GM18508 (cell line): ENCODE measurements around the gene ARRDC1.
"Not testable (repeated sequence)": the region's sequence is repeated elsewhere in the genome, so short reads cannot be mapped to it uniquely, and the experiment has no call there.

Experiments used
- ATAC-seq: cut with Tn5 transposase; IDR thresholded peaks from one replicate; pipeline ENCODE4 v1.9.1; 2021; ENCODE audit warnings: moderate number of reproducible peaks; ENCODE audit not compliant: insufficient read depth, unreplicated experiment

ARRDC1 gene

DNA sequence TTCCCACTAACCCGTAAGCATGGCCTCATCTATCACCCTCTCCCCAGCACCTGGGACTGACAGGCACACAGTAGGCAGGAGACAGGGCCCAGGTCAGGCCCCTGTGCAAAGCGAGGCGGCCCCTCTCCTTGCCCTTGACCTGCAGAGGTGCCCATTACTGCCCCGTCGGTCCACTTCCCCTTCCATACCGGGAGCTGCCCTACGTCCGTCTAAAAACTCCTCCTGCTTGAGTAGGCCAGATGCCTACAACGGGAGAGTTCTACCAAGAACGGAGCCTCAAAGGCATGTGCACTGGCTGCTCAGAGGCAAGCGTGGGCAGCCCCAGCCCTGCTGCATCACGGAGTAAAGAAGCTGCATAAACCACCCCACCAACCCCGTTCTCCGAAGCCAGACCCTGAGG, 22.1 kb upstream of the ARRDC1 start:
- no peak for ATAC-seq

DNA sequence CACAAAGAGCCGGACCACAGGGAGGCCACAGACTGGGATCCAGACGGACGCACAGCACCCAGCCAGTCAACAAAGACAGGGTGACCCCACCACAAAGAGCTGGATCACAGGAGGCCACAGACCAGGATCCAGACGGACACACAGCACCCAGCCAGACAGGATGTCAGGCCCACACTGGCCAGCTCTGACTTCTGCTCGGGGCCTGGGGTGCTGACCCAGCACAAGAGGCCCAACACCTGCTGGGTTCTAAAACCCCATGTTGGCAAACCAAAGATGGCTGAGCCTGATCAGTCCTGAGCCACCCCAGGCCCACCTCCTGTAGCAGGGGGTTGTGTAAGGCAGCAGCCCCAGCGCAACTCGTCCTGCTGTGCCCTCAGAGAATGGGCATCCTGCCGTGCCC, 21.5 kb upstream of the ARRDC1 start:
- ATAC-seq = no peak

DNA sequence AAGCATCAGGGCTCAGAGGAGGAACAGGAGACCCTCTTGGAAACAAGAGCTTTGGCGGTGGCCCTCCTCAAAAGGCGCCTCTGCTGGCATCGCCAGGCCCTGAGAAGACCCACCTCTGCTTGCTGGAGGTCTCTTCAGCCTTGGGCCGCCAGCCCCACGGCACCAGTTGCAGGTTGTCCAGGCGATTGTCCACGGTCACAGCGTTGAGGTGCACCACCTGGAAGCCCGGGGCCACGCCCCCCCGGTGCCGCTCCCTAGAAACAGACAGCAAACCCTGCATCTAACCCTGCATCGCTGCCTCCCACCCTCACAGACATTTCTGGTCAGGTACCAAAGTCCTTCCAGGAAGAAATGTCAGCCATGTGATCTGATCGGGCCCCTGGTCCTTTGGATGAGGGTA, 18.6 kb upstream of the ARRDC1 start:
- ATAC-seq = no peak

DNA sequence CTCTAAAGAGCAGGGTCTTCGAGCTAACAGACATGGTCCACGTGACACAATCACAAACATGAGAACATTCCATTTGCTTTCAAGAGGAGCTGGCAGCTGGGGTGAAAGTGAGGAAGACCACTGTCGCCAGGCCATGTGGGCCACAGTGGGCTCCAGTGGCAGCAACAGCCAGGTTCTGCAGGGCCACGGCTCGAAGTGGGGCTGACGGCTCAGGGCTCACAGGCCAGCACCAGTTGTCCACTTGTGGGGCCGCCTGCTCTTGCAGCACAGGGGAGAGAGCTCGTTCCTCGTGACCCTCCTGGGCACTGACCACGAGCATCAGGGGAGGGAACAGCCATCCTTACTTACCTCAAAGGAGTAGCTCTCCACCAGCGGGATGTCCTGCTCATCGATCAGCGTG, 17.2 kb upstream of the ARRDC1 start:
- no peak for ATAC-seq

DNA sequence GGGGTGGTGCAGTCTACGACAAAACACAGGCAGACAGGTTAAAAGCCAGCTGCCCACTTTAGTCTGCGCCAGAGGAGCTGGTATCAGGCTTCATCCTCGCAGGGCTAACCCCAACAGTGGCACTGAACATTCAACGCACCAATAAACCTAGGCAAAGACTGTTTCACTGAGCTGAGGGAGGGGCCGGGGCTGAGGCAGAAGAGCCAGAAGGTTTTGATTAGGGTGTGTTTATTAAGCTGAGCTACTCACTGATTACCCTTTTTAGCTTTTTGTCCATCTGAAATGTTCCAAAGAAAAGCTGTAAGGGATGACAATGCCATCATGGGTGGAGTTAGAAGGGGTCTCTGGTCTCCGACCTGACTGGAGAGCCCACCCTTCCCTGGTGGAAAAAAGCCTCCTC, 16.6 kb upstream of the ARRDC1 start:
- ATAC-seq = no peak

DNA sequence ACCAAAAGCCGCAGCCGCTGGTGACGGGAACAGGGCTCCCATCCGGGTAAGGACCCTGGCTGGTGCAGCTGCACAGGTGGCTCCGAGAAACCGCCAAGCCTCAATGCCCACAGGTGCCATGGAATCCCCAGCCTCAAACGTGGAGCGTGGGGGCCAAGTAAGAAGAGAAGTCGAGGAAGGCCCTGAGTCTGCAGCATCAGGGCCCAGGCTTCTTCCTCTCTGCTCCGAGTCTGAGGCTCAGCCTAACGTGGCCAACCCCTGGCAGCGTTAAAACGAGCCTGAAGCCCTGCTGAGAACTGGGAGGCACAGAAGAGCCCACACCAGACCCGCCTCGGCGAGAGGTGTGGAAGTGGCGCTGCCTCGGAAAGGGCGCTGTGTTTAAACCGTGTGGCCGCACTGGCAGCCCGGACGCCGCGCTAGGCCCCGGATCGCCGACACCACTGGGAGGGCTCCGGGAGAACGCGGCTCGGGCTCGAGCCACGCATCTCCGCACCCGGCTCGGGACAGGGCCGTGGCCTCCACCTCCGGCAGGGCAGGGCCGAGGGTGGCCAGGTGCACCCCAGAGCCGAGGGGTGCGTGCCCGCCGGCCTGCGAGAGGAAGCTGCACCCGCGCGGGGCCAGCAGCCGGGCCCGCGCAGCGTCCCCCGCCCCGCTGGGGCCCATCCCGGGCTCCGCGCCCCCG, 15.9 kb upstream of the ARRDC1 start:
- no peak for ATAC-seq

DNA sequence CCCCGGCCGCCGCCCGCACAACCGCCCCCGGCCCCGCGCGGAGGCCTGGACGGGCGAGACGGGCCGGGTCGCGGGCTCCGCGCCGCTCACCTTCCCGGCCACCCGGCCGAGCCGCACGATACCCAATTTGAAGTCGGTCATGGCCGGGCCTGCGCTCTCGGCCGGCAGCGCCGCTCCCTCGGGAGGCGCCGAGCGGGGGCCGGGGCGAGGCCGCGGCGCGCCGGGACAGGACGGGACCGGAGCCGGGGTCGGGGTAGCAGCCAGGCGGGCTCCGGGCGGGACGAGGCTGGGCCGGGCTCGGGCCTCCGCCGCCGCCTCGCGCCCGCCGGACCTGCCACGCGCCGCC, 15.4 kb upstream of the ARRDC1 start:
- no peak for ATAC-seq

DNA sequence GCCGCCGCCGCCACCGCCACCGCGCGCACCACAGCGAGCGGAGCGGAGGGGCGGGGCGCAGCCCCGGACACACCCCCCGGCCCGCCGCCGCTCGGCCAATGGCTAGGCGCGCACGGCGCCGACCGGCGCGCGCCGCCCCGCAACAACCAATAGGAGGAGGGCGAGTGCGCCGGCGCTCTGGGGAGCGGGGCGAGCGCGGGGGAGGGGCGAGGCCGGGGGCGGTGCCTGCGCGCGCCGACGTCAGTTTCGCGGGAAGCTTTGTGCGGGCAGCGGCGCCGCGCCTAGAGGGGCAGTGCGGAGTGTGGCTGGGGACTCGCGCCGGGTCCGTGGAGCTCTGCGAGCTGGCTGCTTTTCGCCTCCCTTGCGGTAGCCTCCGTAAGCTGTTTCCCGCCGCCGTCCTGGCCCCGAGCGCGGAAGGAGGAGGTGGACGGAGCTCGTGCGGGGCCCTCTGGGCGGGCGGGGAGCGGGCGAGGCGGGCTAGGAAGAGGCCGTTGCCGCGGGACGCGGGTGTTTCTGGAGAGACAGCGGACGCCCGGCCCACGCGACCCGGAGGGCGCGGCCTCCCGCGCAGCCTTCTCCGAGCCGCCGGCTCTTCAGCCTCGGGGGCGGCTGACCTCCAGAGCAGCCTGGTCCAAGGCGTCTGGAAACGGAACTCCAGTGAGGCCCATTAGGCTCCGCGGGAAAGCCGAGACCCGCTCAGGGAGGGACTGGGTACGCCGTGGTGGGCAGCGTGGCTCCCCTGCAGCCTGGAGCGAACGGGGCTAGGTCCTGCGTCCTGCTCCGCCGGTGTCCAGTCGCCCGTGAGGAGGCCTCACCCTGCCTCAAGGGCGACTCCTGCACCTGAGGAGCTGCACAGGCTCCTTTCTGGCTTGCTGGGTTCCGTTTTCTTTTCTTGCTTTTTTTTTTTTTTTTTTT, 14.8 kb upstream of the ARRDC1 start, which contains the start of gene ZMYND19:
Gene ZMYND19, minus strand, starts transcription at position 44 of the 915 bp plus-strand sequence. CDS start 249 bp downstream, outside the sequence.
- ATAC-seq = no peak

DNA sequence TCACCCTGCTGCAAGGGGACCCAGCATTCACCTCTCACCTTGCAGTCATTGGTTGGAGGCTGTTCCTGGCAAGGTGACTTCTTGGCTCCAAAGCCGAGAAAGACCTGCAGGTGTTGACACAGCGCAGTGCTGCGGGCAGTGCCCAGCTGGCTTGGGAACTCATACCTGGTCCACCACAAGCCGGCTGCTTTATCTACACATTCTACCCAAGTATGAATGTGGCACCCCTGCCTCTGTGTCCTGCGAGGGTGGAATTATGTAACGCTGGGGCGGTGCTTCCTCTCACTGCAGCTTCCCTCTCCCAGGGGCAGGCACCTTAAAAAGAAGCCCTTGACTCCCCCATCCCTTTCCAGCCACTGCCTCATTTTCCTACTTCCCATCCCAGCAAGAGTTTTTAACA, 12.7 kb upstream of the ARRDC1 start:
- ATAC-seq = no peak

DNA sequence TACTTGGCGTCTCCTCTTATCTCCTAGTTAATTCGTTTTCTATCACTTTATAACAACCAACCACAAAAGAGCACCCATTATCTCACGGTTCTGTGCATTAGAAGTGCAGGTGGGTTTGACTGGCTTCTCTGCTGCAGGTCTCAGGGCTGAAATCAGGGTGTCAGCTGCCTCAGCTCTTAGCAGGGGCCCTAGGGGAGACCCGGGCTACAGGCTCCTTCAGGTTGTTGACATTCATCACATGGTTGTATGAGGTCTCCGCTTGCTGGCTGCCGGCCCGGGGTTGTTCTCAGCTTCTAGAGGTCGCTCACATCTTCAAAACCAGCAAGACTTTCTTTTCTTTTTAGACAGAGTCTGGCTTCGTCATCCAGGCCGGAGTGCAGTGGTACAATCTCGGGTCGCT, 12.3 kb upstream of the ARRDC1 start:
- no peak for ATAC-seq

DNA sequence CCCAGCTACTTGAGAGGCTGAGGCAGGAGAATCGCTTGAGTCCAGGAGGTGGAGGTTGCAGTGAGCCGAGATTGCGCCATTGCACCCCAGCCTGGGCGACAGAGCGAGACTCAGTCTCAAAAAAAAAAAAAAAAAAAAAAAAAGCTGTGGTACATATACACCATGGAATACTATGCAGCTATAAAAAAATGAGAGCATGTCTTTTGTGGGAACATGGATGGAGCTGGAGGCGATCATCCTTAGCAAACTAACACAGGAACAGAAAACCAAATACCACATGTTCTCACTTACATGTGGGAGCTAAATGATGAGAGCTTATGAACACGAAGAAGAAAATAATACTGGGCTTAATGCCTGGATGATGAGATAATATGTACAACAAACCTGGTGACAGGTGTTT, 8.9 kb upstream of the ARRDC1 start:
- ATAC-seq = not testable (repeated sequence)

DNA sequence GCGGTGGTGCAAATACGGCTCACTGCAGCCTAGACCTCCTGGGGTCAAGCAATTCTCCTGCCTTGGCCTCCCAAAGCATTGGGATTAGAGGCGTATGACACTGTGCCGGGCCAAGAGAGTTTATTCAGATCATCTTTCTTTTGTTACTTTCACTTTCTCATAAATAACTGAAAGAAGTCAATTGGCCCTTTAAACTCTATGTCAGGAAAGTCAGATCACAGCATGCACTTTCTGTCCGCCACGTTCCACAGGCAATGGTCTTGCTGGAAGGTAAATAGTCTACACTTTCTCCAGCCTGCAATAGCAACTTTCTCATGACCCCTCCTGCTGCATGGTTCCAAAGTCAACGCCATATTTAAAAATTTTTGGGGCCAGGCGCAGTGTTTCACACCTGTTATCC, 6.5 kb upstream of the ARRDC1 start:
- no peak for ATAC-seq

DNA sequence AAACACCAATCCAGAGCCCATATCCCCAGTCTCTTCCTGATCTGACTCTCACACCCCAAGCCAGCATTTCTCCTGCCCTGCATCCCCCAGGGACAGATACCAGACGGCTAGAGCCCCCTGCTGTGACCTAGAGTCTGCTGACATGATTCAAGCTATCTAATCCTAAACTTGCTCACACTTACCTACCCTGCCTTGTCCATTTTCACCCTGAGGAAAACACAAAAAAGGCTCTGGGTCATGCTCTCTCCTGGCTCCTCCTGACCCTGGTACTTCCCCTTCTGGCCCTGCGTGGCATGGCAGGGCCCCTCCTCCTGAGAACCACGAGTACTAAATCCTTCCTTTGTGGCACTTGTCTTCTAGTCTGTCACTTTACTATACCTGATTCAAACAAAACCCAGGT, 2.8 kb upstream of the ARRDC1 start:
- no peak for ATAC-seq

DNA sequence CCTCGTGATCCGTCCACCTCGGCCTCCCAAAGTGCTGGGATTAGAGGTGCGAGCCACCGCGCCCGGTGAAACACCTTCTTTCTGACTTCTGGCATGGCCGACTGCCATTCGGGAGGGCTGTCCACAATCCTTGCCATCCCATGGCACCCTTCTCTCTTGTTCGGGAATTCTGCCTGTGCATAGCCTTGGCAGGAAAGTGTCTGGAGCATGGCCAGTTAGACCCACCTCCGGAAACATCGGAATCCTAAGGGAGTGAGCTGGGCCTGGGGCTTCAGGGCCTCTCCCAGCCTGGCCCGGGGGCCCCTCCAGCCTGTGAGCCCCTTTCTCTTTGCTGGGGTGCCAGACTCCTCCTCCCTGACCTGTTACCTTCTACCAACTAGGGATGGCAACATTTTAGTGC, 1.6 kb upstream of the ARRDC1 start:
- ATAC-seq = no peak

DNA sequence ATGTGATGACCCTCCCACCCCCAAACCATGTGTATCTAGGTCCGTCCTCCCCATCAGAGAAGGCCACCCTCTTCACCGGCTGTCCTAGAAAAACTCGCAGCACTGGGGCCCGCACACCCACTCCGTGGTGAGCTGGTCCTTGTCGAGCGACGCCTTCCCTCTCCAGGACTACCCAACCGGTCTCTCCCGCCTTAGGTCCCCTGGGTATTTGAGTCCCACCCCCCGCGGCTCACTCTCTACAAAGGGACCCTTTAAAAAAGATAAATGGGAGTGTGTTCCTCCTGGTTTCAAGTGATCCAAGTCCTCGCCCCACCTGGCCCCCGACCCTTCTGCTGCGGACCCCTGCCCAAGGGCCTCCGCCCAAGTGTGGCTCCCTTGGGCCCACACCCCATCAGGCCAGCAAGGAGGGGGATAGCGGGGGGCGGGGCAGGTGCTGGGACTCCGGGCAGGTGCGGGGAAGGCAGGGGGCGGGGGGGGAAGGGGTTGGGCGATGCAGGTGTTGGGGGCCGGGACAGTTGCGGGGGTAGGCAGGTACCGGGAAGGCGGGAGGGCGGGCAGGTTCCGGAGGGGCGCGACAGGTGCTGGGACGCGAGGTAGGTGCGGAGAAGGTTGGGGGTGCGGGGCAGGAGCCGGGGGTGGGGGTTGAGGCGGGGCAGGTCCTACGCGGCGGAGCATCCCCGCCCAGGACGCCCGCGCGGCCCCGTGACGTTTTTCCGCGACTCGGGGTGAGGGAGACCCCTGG, 970 bp upstream of the ARRDC1 start:
- no peak for ATAC-seq

DNA sequence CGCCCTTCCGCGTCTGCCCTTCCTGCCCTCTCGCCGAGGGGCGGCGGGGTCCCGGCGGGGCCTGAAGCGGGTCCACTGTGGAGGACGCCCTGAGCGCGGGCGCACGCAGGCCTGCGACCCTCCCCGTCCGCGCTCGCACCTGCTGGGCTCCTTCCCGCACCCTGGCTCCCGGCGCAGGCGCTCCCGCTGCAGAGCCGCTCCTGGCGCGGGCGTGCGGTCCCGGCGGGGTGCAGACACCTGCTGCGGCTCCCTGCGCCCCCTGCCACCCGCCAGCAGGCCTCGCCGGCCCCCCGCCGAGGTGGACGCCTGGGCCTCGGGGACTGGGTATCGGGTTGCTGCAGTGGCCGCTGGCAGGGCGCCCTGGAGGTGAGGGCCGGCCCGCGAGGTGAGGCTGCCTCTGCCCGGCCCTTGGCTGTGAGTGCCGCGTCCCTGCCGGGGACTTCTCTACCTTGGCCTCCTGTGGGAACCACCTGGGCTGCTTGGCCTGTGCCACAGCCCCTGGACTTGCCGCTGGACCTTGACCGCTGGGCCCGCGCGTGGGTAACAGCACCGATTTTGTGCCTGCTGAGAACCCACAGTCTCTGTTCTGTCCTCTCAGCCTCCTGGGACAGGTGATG, 627 bp downstream of the ARRDC1 start:
- ATAC-seq = no peak

DNA sequence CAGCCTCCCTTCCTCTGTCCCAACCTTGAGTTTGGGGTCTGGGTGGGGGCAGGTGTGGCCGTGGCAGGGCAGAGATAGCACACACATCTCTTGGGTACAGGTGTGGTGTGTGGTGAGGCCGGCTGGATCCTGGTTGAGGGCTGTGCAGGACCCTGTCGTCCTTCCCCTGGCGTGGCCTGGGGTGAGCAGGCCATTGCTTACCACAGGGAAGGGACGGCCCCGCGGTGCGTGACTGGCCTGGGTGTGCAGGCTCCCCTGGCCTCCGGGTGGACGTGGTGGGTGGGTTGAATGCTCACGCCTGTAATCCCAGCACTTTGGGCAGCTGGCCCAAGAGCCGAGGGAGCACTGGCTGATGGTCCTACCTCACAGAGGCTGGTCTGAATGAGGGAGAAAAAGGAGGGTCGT, 1.2 kb downstream of the ARRDC1 start:
- no peak for ATAC-seq

DNA sequence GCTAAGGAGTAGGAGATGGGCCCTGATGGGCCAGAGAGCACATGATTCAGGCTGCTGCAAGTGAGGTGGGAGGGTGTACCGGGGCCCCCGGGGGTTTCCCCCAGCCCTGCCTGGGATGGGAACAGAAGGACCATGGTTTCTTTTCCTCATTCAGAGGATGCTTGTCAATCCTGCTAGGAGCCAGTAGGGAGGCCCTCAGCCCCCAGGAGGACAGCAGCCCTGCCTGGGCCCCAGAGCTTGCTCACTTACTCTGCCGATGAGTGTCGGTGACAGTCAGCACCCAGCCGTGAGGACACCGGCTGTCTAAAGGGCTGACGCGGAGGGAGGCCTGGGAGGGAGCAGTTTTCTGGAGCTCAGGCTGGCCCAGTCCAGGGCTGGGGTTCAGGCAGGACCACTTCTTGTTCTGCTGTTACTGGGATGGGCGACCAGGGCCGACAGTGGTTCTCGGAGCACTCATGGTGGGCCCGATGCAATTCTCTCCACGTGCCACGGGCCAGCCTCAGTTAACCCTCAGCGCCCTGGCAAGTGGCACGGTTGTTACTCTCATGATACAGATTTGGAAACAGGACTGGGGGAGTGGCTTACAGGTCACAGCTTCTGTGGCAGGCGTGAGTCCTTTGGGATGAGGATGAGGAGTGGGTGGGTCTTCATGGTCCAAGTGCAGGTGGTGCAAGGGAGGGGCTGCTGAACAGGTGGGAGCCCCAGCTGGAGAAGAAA, 1.8 kb downstream of the ARRDC1 start:
- ATAC-seq = no peak

DNA sequence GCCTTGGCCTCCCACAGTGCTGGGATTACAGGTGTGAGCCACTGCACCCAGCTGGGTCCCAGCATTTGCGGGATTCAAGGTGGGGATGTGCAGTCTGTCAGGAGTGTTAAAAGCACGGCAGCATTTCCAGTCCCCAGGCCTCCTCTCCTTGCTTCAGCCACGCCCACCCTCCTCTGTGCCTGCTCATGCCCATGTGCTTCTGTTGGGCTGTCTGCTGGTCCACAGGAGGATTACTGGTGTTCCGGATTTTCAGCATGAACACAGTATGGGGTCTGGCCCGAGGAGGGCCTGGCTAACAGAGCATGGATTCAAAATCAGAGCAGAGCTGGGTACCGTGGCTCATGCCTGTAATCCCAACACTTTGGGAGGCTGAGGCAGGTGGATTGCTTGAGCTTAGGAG, 5.5 kb downstream of the ARRDC1 start:
- ATAC-seq = no peak
